HG03521 (cell line): ENCODE data around the gene STK32C.
"Not testable (repeated sequence)": the region's sequence is repeated elsewhere in the genome, so short reads cannot be mapped to it uniquely, and the experiment has no call there.

Experiments used
- ATAC-seq: cut with Tn5 transposase; IDR thresholded peaks from one replicate; pipeline ENCODE4 v1.9.1; 2021; ENCODE audit warnings: mild to moderate bottlenecking, moderate library complexity; ENCODE audit not compliant: unreplicated experiment

The STK32C gene

GRCh38 chr10:132270256-132270655, 37.5 kb downstream of the STK32C start:
- no peak for ATAC-seq

GRCh38 chr10:132269266-132270230, 38.2 kb downstream of the STK32C start:
- no peak for ATAC-seq

DNA sequence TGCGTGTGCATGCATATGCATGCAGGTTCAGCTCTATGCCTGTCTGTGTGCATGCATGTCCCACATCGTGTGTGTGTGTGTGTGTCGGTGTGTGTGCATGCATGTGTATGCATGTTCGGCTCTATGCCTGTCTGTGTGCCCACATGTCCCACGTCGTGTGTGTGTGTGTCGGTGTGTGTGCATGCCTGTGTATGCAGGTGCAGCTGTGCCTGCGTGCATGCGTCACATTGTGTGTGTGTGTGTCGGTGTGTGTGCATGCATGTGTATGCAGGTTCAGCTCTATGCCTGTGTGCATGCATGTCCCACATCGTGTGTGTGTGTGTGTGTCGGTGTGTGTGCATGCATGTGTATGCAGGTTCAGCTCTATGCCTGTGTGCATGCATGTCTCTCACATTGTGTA, 39.8 kb downstream of the STK32C start:
- not testable (repeated sequence) for ATAC-seq

- ATAC-seq, result no peak
These were observed 41.1 kb downstream of the STK32C start for GRCh38 chr10:132266594-132267161.

DNA sequence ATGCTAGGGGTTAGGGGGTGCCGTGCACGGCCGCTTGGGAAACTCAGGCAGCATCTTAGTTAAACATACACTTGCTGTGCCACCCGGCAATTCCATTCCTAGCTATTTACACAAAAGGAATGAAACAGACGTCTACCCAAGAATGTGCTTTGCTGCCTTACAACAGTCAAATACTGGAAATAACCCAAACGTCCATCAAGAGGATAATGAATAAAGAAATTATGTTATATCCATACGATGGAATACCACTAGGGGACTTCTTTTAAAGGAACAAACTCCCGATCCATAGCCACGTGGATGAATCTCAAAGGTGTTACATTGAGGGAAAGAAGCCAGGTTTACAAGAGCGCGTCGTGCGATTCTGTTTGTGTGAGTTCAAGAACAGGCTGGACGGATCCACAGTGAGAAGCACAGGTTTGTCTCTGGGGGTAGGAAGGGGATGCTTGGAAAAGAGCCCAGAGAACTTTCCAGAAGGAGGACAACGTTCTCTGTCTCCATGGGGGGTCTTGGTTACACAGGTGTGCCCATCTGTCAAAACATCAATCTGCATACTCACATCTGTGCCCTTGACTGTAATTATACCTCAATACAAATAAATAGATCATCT, 41.8 kb downstream of the STK32C start:
- no peak for ATAC-seq

GRCh38 chr10:132264966-132265889, 42.5 kb downstream of the STK32C start:
- ATAC-seq, result no peak

DNA sequence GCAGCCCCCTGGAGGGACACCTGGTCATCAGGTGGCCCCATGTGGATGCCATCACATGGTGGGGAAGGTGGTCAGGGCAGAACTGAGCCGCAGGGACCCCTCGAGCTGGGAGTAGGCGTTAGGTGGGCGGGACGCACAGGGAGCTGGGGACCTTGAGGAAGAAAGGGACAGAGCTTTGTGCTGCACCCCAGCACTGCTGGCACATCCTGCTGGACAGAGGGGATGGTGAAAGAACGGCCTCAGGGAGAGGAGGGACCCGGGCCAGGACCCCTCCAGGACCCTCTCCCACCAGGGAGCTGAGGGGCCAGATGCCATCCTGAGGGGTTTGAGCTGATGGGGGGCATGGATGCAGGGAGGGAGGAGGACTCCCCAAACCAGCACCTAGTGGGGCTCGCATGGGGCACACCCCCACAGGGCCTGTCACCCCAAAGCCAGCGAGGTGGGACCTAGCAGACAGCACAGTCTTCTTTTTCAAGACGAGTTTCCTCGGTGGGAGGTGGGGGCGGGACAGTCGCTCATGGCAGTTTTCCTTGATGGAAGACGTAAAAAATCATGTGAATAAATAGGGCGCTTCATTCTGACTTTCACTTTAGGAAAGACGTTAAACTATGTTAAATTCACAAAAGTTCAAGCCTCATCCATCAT, 43.3 kb downstream of the STK32C start:
- ATAC-seq, result no peak

DNA sequence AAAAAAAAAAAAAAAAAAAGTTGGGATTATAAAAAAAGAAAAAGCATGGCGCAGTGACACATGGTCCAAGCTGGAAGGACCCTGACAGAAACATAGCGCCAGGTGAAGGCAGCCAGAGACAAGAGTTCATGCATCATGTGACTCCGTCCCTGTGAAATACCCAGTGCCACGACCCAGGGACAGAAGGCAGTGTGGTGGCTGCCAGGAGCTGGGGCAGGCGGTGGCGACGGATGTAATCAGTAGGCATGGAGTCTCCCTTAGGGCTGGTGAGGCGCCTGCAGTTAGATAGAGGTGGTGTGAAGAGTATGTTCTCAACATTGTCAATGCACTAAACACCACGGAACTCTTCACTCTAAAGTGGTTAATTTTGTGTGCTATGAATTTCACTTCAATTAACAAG, 43.9 kb downstream of the STK32C start:
- no peak for ATAC-seq

DNA sequence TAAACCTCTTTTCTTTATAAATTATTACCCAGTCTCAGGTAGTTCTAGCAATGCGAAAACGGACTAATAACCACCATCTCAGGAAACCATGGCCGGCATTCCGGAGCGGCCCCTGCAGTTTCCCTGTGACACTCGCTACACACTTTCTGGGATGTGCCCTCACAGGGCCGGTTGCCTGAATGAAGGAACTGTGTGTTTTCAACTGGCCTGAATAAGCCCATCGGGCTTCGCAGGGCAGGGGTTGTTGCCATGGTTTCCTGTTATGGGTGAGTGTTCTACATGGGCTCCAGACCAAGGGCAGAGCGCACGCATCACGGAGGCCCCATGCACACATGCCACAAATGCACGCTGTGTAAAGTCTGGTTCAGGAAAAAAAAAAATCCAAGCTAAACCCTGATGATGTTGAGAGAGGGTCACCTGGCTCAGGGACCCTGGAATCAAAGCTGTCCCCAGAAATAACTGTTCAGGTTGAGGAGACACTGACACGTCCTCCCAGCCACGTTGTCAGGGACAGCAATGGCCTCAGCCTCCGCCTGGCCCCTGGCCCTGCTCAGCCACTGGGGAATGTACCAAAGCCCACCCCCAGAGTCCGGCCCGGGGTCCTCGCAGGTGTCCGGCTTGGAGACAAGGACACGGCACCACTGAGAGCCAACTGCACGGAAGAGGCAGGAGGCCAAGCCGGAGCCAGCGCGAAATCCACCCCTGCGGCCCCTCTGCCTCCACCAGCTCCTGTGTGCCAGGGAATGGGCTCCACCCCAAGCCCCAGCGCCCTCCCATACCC, 47.9 kb downstream of the STK32C start:
- ATAC-seq, result no peak

GRCh38 chr10:132258423-132258822, 49.3 kb downstream of the STK32C start:
- no peak for ATAC-seq

DNA sequence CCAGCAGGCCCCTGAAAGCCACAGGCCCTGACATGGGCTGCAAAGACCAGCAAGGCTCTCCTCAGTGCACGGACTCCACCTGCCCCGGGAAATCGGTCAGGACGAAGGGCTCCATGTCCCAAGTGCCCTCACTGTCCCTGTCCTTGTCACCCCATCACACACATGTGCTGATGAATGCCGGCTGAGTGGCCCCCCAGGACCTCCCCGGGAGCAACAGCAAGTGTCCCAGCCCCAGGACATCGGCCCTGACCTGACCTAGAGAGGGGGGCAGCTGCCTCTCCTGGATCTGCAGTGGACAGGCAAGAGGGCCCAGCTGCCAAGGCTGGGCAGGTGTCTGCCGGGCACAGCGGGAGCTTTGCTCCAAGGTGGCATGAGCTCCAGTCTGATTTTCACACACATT, 49.8 kb downstream of the STK32C start:
- ATAC-seq, result no peak

DNA sequence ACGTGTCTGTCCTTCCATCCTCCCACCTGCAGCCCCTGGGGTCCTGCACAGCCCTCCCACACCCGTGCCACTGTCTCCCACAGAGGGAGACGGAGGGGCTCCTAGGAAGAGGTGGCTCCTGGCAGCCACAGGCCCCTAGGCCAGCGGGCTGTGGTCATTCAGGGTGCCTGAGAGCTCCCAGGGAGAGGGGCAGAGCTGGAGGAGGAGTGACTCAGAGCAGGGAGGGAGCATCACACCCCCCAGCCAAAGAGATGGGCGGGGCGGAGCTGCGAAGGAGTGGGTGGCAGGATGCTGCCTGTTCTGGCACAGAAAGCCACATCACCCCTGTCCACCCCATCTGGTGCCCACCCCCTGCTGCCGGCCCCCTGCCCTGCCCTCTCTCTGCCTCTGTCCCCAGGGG, 50.5 kb downstream of the STK32C start:
- no peak for ATAC-seq

- no peak for ATAC-seq
These were observed 50.9 kb downstream of the STK32C start for GRCh38 chr10:132256866-132257265.

GRCh38 chr10:132255489-132256344, 52.0 kb downstream of the STK32C start:
- no peak for ATAC-seq

GRCh38 chr10:132254841-132255240, 52.9 kb downstream of the STK32C start:
- no peak for ATAC-seq

DNA sequence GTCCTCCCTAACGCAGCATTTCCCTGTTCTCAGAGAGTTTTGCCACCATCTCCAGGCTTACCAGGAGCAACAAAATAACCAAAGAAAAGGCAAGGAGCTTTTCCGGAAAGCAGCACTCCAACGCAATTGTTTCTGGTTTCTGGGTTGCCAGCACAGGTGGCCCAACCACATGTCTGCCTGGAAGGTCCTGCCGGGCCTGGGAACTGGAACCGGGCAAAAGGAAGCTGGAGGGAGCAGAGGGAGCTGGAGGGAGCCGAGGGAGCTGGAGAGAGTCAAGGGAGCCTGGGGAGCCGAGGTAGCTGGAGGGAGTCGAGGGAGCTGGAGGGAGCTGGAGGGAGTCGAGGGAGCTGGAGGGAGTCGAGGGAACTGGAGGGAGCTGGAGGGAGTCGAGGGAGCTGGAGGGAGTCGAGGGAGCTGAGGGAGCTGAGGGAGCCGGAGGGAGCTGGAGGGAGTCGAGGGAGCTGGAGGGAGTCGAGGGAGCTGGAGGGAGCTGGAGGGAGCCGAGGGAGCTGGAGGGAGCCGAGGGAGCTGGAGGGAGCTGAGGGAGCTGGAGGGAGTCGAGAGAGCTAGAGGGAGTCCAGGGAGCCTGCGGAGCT, 54.6 kb downstream of the STK32C start:
- ATAC-seq, result no peak

- no peak for ATAC-seq
These were observed 55.3 kb downstream of the STK32C start for GRCh38 chr10:132252412-132252811.

DNA sequence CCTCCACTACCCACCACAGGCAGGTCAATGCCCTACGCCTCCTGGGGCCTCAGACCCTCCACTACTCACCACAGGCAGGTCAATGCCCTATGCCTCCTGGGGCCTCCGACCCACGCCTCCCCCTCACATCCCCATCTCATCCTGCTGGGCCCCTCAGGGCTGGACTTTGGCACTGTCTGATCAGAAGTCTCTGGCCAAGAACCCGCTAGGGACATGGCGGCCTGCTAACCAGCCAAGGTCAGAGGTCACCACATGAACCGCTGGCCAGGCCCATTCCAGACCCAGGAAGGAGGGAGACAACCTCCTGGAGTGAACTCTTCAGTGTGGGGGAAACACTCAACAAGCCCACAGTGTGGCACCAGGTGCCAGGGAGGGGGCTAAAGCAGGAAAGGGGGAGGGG, 55.8 kb downstream of the STK32C start:
- ATAC-seq, result no peak
